ENCODE data around the gene SIPA1L3. TPM values are rescaled to one million over a fixed set of nuclear protein-coding genes. Genes with fewer than 3 reads are reported as not detected.

SIPA1L3 gene
- total RNA-seq, 3 donors from 2014 or later = 9.6 to 29.8 (median 28.5) TPM

GRCh38 chr19:38078302-38078930, 171.4 kb downstream of the SIPA1L3 start:
- no peak for TF ChIP-seq POLR2A (IDR thresholded peaks at IDR 0.05)
- no peak for TF ChIP-seq POLR2AphosphoS5 (IDR thresholded peaks at IDR 0.05)
- no peak for TF ChIP-seq CTCF (IDR thresholded peaks at IDR 0.05)
- no peaks in the 10 kb centered on the region for H3K36me3 ChIP-seq
- no peaks in the 10 kb centered on the region for H3K27me3 ChIP-seq
- DNase-seq (ENCODE audit: low spot score in 2 of 2) = no peak
- no peaks in the 10 kb centered on the region for H3K4me1 ChIP-seq
- peaks cover 0 to 3% of the 10 kb centered on the region in 2 donors for H3K9me3 ChIP-seq
- no peak overlapping the region for H3K27ac ChIP-seq
- H3K4me3 ChIP-seq = no peak overlapping the region
- intact Hi-C loops (cut with DNase I; ENCODE audit: low total_unique reads) = no loop called here

GRCh38 chr19:38079926-38080380, 172.9 kb downstream of the SIPA1L3 start:
- H3K27ac ChIP-seq = peak overlapping the region in 1 of 2 donors; percentile 7
- intact Hi-C loops (cut with DNase I; ENCODE audit: low total_unique reads) = no loop called here
- no peak for DNase-seq (ENCODE audit: low spot score in 2 of 2)

GRCh38 chr19:38081547-38082255, 174.7 kb downstream of the SIPA1L3 start:
- no peak for DNase-seq (ENCODE audit: low spot score in 2 of 2)
- Histone ChIP-seq H3K27ac (no peak overlapping the region), H3K9me3 (peaks cover 0 to 3% of the 10 kb centered on the region in 2 donors), H3K4me3 (no peak overlapping the region), H3K36me3 (no peaks in the 10 kb centered on the region), H3K4me1 (no peaks in the 10 kb centered on the region), H3K27me3 (no peaks in the 10 kb centered on the region)
- intact Hi-C loops (cut with DNase I; ENCODE audit: low total_unique reads) = no loop called here
- TF ChIP-seq POLR2A (IDR thresholded peaks at IDR 0.05) (no peak), CTCF (IDR thresholded peaks at IDR 0.05) (no peak), POLR2AphosphoS5 (IDR thresholded peaks at IDR 0.05) (no peak)

More at GRCh38 chr19:38079926-38080380, 172.9 kb downstream of the SIPA1L3 start:
- TF ChIP-seq POLR2AphosphoS5 (IDR thresholded peaks at IDR 0.05) (no peak), POLR2A (IDR thresholded peaks at IDR 0.05) (no peak), CTCF (IDR thresholded peaks at IDR 0.05) (no peak)
- H3K4me3 ChIP-seq = no peak overlapping the region
- peaks cover 0 to 3% of the 10 kb centered on the region in 2 donors for H3K9me3 ChIP-seq
- no peaks in the 10 kb centered on the region for H3K27me3 ChIP-seq
- H3K4me1 ChIP-seq = no peaks in the 10 kb centered on the region
- no peaks in the 10 kb centered on the region for H3K36me3 ChIP-seq

GRCh38 chr19:38082256-38083118, 175.5 kb downstream of the SIPA1L3 start:
- Histone ChIP-seq H3K4me1 (no peaks in the 10 kb centered on the region), H3K27me3 (no peaks in the 10 kb centered on the region), H3K27ac (no peak overlapping the region), H3K9me3 (no peaks in the 10 kb centered on the region), H3K36me3 (no peaks in the 10 kb centered on the region), H3K4me3 (no peak overlapping the region)
- intact Hi-C loops (cut with DNase I; ENCODE audit: low total_unique reads) = no loop called here
- no peak for DNase-seq (ENCODE audit: low spot score in 2 of 2)
- TF ChIP-seq POLR2AphosphoS5 (IDR thresholded peaks at IDR 0.05) = no peak
- no peak for TF ChIP-seq POLR2A (IDR thresholded peaks at IDR 0.05)
- TF ChIP-seq CTCF (IDR thresholded peaks at IDR 0.05) = no peak

All from breast epithelium (tissue), 4 donors.